GM10266 (cell line): Measurements from ENCODE around the gene GPD2.
A peak's percentile ranks its signal among the peaks of the same experiment; 100 is the strongest.
"Not testable (repeated sequence)": the region's sequence is repeated elsewhere in the genome, so short reads cannot be mapped to it uniquely, and the experiment has no call there.

Source experiments
- DNase-seq: peaks from one replicate; pipeline ENCODE4 v3.0.0; 2012; ENCODE audit errors: extremely low spot score
- CTCF ChIP-seq: IDR thresholded peaks from 2 replicates; pipeline ENCODE4 v1.5.1; 2012; ENCODE audit warnings: mild to moderate bottlenecking, low read depth; ENCODE audit not compliant: control insufficient read depth, insufficient read depth; ENCODE audit errors: missing control alignments

Gene GPD2

DNA sequence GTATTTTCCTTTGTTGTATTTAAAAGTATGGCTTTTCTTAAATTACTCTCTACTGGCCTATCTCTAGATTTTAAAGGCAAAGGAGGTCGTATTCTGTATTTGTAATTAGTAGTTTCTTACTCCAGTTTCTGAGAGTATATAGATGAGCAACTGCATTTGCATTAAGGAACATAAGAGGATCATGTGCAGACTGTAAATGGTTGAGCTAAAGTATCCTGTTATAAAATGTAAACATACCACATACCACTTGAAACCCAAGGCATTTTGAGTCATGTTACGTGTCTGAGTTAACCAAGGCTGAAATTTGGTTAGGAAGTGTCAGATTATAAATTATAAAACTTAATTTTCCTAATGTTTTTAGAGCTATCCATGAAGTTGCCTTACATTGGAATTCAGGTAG lies 76.3 kb downstream of the GPD2 start:
- no peak for DNase-seq

GRCh38 chr2:156513219-156513618 lies 77.0 kb downstream of the GPD2 start:
- TF ChIP-seq CTCF = no peak

More for the DNA sequence above, 76.3 kb downstream of the GPD2 start:
- no peak for TF ChIP-seq CTCF

DNA sequence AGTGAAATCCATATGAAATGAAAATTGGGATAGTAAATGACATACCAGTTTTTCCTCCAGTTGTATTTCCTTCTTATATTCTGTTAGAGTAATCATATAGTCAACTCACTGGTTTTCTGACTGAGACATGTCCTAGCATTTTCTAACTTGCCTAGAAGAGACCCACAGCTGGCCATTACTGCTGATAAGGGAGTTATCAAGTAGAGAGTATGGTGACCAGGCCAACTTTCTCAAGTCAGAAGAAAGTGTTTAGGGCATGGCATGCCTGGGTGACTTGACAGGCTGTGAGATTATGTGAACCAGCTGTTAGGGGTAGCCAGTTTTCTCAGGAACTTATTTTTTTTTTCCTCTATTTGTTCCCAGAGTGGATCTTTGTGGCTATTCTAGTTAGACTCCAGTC lies 81.2 kb downstream of the GPD2 start:
- no peak for DNase-seq
- no peak for TF ChIP-seq CTCF

More at GRCh38 chr2:156513219-156513618, 77.0 kb downstream of the GPD2 start:
- DNase-seq = no peak

- DNase-seq = no peak
- no peak for TF ChIP-seq CTCF
Measured at GRCh38 chr2:156518138-156518537, 82.0 kb downstream of the GPD2 start.

DNA sequence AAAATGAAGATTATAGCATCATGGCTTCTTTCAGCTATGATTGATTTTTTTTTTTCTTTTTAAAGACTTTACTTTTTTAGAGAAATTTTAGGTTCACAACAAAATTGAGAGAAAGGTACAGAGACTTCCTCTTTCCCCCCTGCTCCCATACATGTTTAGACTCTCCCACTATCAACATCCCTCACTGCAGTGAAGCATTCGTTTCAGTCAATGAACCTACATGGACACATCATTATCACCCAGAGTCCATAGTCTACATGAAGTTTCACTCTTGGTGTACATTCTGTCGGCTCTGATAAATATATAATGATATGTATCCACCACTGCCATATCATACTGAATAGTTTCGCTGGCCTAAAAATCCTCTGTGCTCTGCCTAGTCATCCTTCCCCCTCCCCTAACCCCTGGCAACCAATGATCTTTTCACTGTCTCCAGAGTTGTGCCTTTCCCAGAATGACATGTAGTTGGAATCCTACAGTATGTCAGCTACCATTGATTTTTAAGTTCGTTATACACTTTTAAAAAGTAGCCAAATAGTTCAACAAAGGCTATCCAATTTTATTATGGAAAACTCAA lies 86.8 kb downstream of the GPD2 start:
- TF ChIP-seq CTCF = no peak
- no peak for DNase-seq

- peak; percentile 72 for DNase-seq
- TF ChIP-seq CTCF = no peak
Measured at GRCh38 chr2:156526950-156527636, 90.9 kb downstream of the GPD2 start.

- not testable (repeated sequence) for DNase-seq
Measured at GRCh38 chr2:156528583-156528982, 92.4 kb downstream of the GPD2 start.
